Neural crest cell (in vitro differentiated cells): ENCODE results near the gene ABCB8. TPM values are rescaled to one million over a fixed set of nuclear protein-coding genes. Genes with fewer than 3 reads are reported as not detected.
"Not testable (repeated sequence)": the region's sequence is repeated elsewhere in the genome, so short reads cannot be mapped to it uniquely, and the experiment has no call there.

ENCODE experiments used
- DNase-seq: peaks from one replicate; pipeline ENCODE4 v3.0.0; 2021; ENCODE audit warnings: low read depth, mixed read lengths, low spot score
- H3K27ac Mint-ChIP-seq: one replicate; pipeline ENCODE4 v1.8.0; 2021; ENCODE audit warnings: mild to moderate bottlenecking, mixed read lengths; ENCODE audit not compliant: unreplicated experiment
- H3K27me3 Mint-ChIP-seq: 2 replicates; pipeline ENCODE4 v1.8.0; 2021; ENCODE audit warnings: low read depth, mild to moderate bottlenecking, mixed read lengths
- H3K36me3 Mint-ChIP-seq: 2 replicates; pipeline ENCODE4 v1.8.0; 2021; ENCODE audit warnings: low read depth, mild to moderate bottlenecking, mixed read lengths
- H3K4me1 Mint-ChIP-seq: 2 replicates; pipeline ENCODE4 v1.8.0; 2021; ENCODE audit warnings: mixed read lengths
- H3K4me3 Mint-ChIP-seq: one replicate; pipeline ENCODE4 v1.8.0; 2021; ENCODE audit warnings: mild to moderate bottlenecking, mixed read lengths
- H3K9me3 Mint-ChIP-seq: 2 replicates; pipeline ENCODE4 v1.8.0; 2021; ENCODE audit warnings: mixed read lengths
- CTCF ChIP-seq: fragments of 200-600 bp; sonication (generic); conservative IDR thresholded peaks from 2 replicates; pipeline ENCODE4 v1.5.0; 2021; ENCODE audit warnings: antibody characterized with exemption, mild to moderate bottlenecking
- total RNA-seq: library from RNA; stranded (reverse); gene quantifications from 2 replicates; pipeline ENCODE4 v1.2.1, GENCODE V29; 2021

ABCB8 gene
- total RNA-seq, 1 donor from 2014 or later: 43.5 TPM

- H3K4me3 Mint-ChIP-seq: no peak overlapping the region
- H3K9me3 Mint-ChIP-seq: no peaks in the 10 kb centered on the region
- H3K36me3 Mint-ChIP-seq: no peaks in the 10 kb centered on the region
- no peak overlapping the region for H3K27ac Mint-ChIP-seq
- no peaks in the 10 kb centered on the region for H3K4me1 Mint-ChIP-seq
- no peak for TF ChIP-seq CTCF
- no peak for DNase-seq
- H3K27me3 Mint-ChIP-seq: no peaks in the 10 kb centered on the region
Measured at GRCh38 chr7:151035026-151035717, 6.9 kb downstream of the ABCB8 start.

GRCh38 chr7:151035902-151036301 lies 7.7 kb downstream of the ABCB8 start:
- no peaks in the 10 kb centered on the region for H3K9me3 Mint-ChIP-seq
- no peak for DNase-seq
- no peaks in the 10 kb centered on the region for H3K4me1 Mint-ChIP-seq
- no peak overlapping the region for H3K4me3 Mint-ChIP-seq
- no peak overlapping the region for H3K27ac Mint-ChIP-seq
- TF ChIP-seq CTCF: no peak
- no peaks in the 10 kb centered on the region for H3K27me3 Mint-ChIP-seq
- H3K36me3 Mint-ChIP-seq: no peaks in the 10 kb centered on the region

- no peak for DNase-seq
- no peak for TF ChIP-seq CTCF
- H3K27me3 Mint-ChIP-seq: no peaks in the 10 kb centered on the region
- no peak overlapping the region for H3K4me3 Mint-ChIP-seq
- H3K27ac Mint-ChIP-seq: peak overlapping the region; percentile 71
- no peaks in the 10 kb centered on the region for H3K9me3 Mint-ChIP-seq
- H3K36me3 Mint-ChIP-seq: no peaks in the 10 kb centered on the region
- H3K4me1 Mint-ChIP-seq: no peaks in the 10 kb centered on the region
Measured at GRCh38 chr7:151038951-151039849, 10.9 kb downstream of the ABCB8 start.

GRCh38 chr7:151039850-151040548 lies 11.7 kb downstream of the ABCB8 start:
- DNase-seq: no peak
- no peaks in the 10 kb centered on the region for H3K9me3 Mint-ChIP-seq
- H3K27ac Mint-ChIP-seq: peak overlapping the region; percentile 27
- no peak for TF ChIP-seq CTCF
- H3K27me3 Mint-ChIP-seq: no peaks in the 10 kb centered on the region
- no peaks in the 10 kb centered on the region for H3K36me3 Mint-ChIP-seq
- no peak overlapping the region for H3K4me3 Mint-ChIP-seq
- H3K4me1 Mint-ChIP-seq: no peaks in the 10 kb centered on the region

GRCh38 chr7:151040616-151041375 lies 12.5 kb downstream of the ABCB8 start:
- Mint-ChIP-seq H3K27ac (peak overlapping the region; percentile 87), H3K36me3 (no peaks in the 10 kb centered on the region), H3K4me3 (peak overlapping the region; percentile 38), H3K4me1 (no peaks in the 10 kb centered on the region), H3K27me3 (no peaks in the 10 kb centered on the region), H3K9me3 (no peaks in the 10 kb centered on the region)
- TF ChIP-seq CTCF: no peak
- DNase-seq: no peak

GRCh38 chr7:151043449-151043848 lies 15.2 kb downstream of the ABCB8 start:
- H3K36me3 Mint-ChIP-seq, H3K4me1 Mint-ChIP-seq, H3K9me3 Mint-ChIP-seq, H3K27me3 Mint-ChIP-seq, H3K4me3 Mint-ChIP-seq, H3K27ac Mint-ChIP-seq, DNase-seq: not testable (repeated sequence)
